ENCODE data around the gene NAA11. TPM values are rescaled to one million over a fixed set of nuclear protein-coding genes. Genes with fewer than 3 reads are reported as not detected.

The NAA11 gene
- total RNA-seq, 2 experiments from 2014 or later, result not detected

DNA sequence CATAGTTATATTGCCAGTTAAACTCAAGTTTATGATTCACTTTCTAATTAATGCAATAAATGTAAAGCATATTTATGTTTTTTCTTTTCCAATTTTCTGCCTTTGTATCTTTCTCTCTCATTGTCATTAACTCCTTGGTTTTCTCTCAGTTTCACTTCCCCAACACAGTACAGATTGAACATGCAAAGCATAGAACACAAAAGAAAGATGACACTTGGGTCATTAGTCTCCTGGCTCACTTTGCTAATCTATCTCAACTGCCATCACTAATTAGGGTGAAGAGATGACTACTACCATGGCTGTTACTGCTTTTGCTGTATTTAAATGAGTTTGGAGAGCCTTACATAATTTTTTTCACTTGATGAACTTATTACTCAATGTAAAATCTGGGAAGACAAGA lies 12.3 kb upstream of the NAA11 start:
- Mint-ChIP-seq H3K4me1 (ENCODE audit: low read depth) (no peaks in the 10 kb centered on the region), H3K27me3 (no peaks in the 10 kb centered on the region), H3K9me3 (peaks cover 22% of the 10 kb centered on the region), H3K36me3 (peaks cover 2% of the 10 kb centered on the region), H3K4me3 (no peak overlapping the region), H3K27ac (no peak overlapping the region)
- ChIA-PET CTCF (no interaction called here), POLR2A (no interaction called here)
- intact Hi-C loops (cut with micrococcal nuclease), result no loop called here
- DNase-seq, result no peak

DNA sequence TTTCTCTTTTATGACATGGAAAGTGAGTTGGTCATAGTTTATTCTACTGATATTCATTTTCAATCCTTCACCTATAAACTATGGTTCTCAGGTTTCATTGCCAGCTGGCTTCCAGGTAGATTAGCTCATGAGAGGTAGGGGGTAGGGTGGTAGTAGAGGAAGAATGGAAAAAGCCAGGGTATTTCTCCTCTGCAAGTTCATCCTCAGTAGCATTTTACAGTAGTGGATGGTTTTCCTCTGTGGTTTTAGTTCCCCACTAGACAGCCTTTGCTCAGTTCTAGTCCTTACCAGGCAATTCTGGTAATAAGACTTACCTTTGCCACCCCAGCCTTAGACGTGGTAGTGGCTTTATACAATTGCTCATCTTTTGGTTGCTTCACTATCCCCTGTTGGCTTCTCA lies 8.9 kb upstream of the NAA11 start:
- DNase-seq, result no peak
- no peaks in the 10 kb centered on the region for H3K4me1 Mint-ChIP-seq (ENCODE audit: low read depth)
- no peak overlapping the region for H3K27ac Mint-ChIP-seq
- H3K36me3 Mint-ChIP-seq, result no peaks in the 10 kb centered on the region
- H3K9me3 Mint-ChIP-seq, result no peaks in the 10 kb centered on the region
- POLR2A ChIA-PET, result no interaction called here
- CTCF ChIA-PET, result no interaction called here
- H3K4me3 Mint-ChIP-seq, result no peak overlapping the region
- intact Hi-C loops (cut with micrococcal nuclease), result no loop called here
- H3K27me3 Mint-ChIP-seq, result no peaks in the 10 kb centered on the region

DNA sequence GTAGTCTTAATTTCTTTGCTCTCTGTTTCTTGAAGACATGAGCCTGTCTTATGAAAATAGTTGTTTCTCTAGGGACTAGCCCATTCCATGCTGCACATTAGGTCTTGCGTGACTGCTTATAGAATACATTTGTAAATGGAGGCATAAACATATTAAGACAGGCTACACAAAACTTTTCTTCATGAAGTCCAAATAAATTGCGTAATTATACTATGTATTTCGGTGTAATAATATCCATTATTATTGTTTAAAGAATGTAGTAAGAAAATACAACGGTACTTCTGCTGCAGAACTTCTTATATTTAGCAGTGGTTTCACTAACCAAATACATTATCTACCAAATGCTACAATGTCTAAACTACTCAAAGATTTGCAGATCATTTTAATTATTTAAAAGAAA lies 8.5 kb upstream of the NAA11 start:
- intact Hi-C loops (cut with micrococcal nuclease), result no loop called here
- DNase-seq, result no peak
- Mint-ChIP-seq H3K27me3 (no peaks in the 10 kb centered on the region), H3K4me3 (no peak overlapping the region), H3K4me1 (ENCODE audit: low read depth) (no peaks in the 10 kb centered on the region), H3K9me3 (no peaks in the 10 kb centered on the region), H3K36me3 (no peaks in the 10 kb centered on the region), H3K27ac (no peak overlapping the region)
- POLR2A ChIA-PET, result no interaction called here
- CTCF ChIA-PET, result no interaction called here

DNA sequence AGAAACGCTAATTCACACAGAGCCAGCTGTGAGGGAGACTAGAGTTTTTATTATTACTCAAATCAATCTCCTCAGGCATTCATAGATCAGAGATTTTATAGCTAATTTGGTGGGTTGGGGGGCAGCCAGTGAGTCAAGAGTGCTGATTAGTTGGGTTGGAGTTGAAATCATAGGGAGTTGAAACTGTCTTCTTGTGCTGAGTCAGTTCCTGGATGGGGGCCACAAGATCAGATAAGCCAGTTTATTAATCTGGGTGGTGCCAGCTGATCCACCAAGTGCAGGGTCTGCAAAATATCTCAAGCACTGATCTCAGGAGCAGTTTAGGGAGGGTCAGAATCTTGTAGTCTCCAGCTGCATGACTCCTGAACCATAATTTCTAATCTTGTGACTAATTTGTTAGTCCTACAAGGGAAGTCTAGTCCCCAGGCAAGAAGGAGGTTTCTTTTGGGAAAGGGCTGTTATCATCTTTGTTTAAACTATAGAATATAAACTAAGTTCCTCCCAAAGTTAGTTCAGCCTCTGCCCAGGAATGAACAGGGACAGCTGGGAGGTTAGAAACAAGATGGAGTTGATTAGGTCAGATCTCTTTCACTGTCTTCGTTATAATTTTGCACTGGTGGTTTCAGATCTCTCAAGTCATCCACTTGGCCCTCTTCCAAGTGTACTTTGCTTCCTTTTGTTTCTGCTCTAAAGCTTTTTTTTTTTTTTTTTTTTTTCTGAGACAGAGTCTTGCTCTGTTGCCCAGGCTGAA lies 5.4 kb upstream of the NAA11 start:
- intact Hi-C loops (cut with micrococcal nuclease), result no loop called here
- H3K36me3 Mint-ChIP-seq, result no peaks in the 10 kb centered on the region

GRCh38 chr4:79330720-79331119 lies 4.9 kb upstream of the NAA11 start:
- Mint-ChIP-seq H3K27me3 (no peaks in the 10 kb centered on the region), H3K4me3 (no peak overlapping the region)
- intact Hi-C loops (cut with micrococcal nuclease), result no loop called here

More for the DNA sequence above, 5.4 kb upstream of the NAA11 start:
- no peaks in the 10 kb centered on the region for H3K4me1 Mint-ChIP-seq (ENCODE audit: low read depth)
- ChIA-PET CTCF (no interaction called here), POLR2A (no interaction called here)
- no peaks in the 10 kb centered on the region for H3K9me3 Mint-ChIP-seq
- no peaks in the 10 kb centered on the region for H3K27me3 Mint-ChIP-seq
- no peak overlapping the region for H3K4me3 Mint-ChIP-seq
- DNase-seq, result no peak
- no peak overlapping the region for H3K27ac Mint-ChIP-seq

GRCh38 chr4:79325436-79325835 lies 425 bp downstream of the NAA11 start:
- ChIA-PET CTCF (no interaction called here), POLR2A (no interaction called here)
- H3K36me3 Mint-ChIP-seq, result no peaks in the 10 kb centered on the region
- no peaks in the 10 kb centered on the region for H3K4me1 Mint-ChIP-seq (ENCODE audit: low read depth)
- no peak overlapping the region for H3K4me3 Mint-ChIP-seq
- H3K9me3 Mint-ChIP-seq, result no peaks in the 10 kb centered on the region
- no peak overlapping the region for H3K27ac Mint-ChIP-seq
- intact Hi-C loops (cut with micrococcal nuclease), result no loop called here
- no peak for DNase-seq
- H3K27me3 Mint-ChIP-seq, result no peaks in the 10 kb centered on the region

More at GRCh38 chr4:79330720-79331119, 4.9 kb upstream of the NAA11 start:
- Mint-ChIP-seq H3K4me1 (ENCODE audit: low read depth) (no peaks in the 10 kb centered on the region), H3K27ac (no peak overlapping the region), H3K9me3 (no peaks in the 10 kb centered on the region), H3K36me3 (no peaks in the 10 kb centered on the region)
- POLR2A ChIA-PET, result no interaction called here
- no peak for DNase-seq
- CTCF ChIA-PET, result no interaction called here

GRCh38 chr4:79319975-79320374 lies 5.9 kb downstream of the NAA11 start:
- ChIA-PET POLR2A (no interaction called here), CTCF (interaction anchor here (0.5 kb wide), 1 partner anchor 381 kb away, joined by 5 read pairs; the partner anchor contains the start of gene PAQR3)
- Mint-ChIP-seq H3K9me3 (no peaks in the 10 kb centered on the region), H3K27ac (no peak overlapping the region), H3K4me1 (ENCODE audit: low read depth) (no peaks in the 10 kb centered on the region), H3K4me3 (no peak overlapping the region), H3K27me3 (no peaks in the 10 kb centered on the region), H3K36me3 (no peaks in the 10 kb centered on the region)
- intact Hi-C loops (cut with micrococcal nuclease), result no loop called here
- DNase-seq, result no peak

DNA sequence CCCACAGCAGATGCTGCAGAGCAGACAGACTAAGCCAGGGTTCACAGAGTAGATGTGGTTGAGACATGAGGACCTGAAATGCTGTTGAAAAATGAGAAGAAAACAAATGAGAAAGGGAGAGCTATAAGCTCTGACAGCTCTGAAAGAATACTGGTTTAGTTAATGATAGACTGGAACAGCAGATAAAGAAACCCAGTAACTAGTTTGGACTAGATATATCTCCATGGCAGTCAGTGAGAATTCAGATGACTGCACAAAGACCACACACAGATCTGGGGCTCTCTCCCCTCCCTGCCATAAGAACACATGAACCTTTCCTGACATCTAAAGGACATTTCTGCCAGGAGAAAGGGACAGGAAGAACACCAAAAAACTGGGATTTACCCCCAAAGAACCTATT lies 8.2 kb downstream of the NAA11 start:
- ChIA-PET POLR2A (no interaction called here), CTCF (no interaction called here)

DNA sequence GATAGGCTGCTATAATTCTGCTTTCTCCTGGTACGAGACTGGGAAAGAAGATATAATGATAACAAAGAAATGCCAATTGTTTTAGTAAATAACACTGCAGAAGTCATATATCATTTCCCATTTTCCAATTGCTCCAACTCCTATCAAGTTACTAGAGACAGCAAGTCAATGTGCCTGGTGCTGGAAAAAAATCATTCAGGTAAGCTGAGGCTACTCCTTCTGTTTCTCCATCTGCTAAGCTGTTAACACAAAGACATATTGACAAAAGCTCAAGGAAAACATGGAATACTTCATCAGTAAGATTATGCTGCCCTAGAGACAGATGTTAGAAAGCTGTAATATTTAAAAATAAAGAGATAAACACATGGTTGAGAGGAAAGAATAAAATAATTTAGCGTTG lies 10.0 kb downstream of the NAA11 start:
- H3K4me3 Mint-ChIP-seq, result no peak overlapping the region
- intact Hi-C loops (cut with micrococcal nuclease), result no loop called here
- no peak for DNase-seq
- ChIA-PET CTCF (no interaction called here), POLR2A (no interaction called here)
- no peaks in the 10 kb centered on the region for H3K4me1 Mint-ChIP-seq (ENCODE audit: low read depth)
- H3K27me3 Mint-ChIP-seq, result peaks cover 3% of the 10 kb centered on the region
- no peaks in the 10 kb centered on the region for H3K36me3 Mint-ChIP-seq
- H3K9me3 Mint-ChIP-seq, result no peaks in the 10 kb centered on the region
- H3K27ac Mint-ChIP-seq, result no peak overlapping the region

More for the DNA sequence above, 8.2 kb downstream of the NAA11 start:
- Mint-ChIP-seq H3K4me1 (ENCODE audit: low read depth) (no peaks in the 10 kb centered on the region), H3K9me3 (no peaks in the 10 kb centered on the region), H3K4me3 (no peak overlapping the region), H3K27me3 (peaks cover 1% of the 10 kb centered on the region), H3K27ac (no peak overlapping the region), H3K36me3 (no peaks in the 10 kb centered on the region)
- no peak for DNase-seq
- intact Hi-C loops (cut with micrococcal nuclease), result no loop called here

- ChIA-PET CTCF (no interaction called here), POLR2A (no interaction called here)
- H3K4me3 Mint-ChIP-seq, result no peak overlapping the region
Observed at GRCh38 chr4:79311279-79311678, 14.6 kb downstream of the NAA11 start.

GRCh38 chr4:79308971-79309370 lies 16.9 kb downstream of the NAA11 start:
- CTCF ChIA-PET, result no interaction called here
- intact Hi-C loops (cut with micrococcal nuclease), result no loop called here
- no peaks in the 10 kb centered on the region for H3K4me1 Mint-ChIP-seq (ENCODE audit: low read depth)
- POLR2A ChIA-PET, result no interaction called here
- H3K4me3 Mint-ChIP-seq, result no peak overlapping the region
- H3K36me3 Mint-ChIP-seq, result no peaks in the 10 kb centered on the region
- no peaks in the 10 kb centered on the region for H3K9me3 Mint-ChIP-seq
- DNase-seq, result no peak
- H3K27me3 Mint-ChIP-seq, result peaks cover 3% of the 10 kb centered on the region
- H3K27ac Mint-ChIP-seq, result no peak overlapping the region

More at GRCh38 chr4:79311279-79311678, 14.6 kb downstream of the NAA11 start:
- intact Hi-C loops (cut with micrococcal nuclease), result no loop called here
- no peaks in the 10 kb centered on the region for H3K36me3 Mint-ChIP-seq
- H3K9me3 Mint-ChIP-seq, result no peaks in the 10 kb centered on the region
- H3K27me3 Mint-ChIP-seq, result peaks cover 3% of the 10 kb centered on the region
- no peaks in the 10 kb centered on the region for H3K4me1 Mint-ChIP-seq (ENCODE audit: low read depth)
- no peak for DNase-seq
- no peak overlapping the region for H3K27ac Mint-ChIP-seq

DNA sequence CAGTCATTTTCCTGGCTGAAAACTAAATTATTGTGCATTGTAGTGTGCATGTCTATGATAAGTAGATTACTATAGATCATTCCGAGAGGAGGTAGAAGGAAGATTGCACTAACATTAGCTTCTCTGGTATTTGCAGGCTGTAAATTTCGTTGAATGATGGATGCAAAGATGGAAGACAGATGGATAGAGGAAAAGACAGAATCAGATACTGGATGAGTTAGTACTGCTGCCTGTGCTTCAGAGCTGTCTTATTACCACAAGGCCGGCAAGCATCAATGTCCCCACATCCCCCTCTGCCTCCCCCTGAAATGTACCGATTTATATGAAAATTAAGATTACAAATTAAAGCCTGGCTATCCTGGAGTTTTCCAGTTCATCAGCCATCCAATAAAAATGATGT lies 17.7 kb downstream of the NAA11 start:
- no peak overlapping the region for H3K27ac Mint-ChIP-seq
- no peak overlapping the region for H3K4me3 Mint-ChIP-seq
- ChIA-PET POLR2A (no interaction called here), CTCF (no interaction called here)
- no peaks in the 10 kb centered on the region for H3K36me3 Mint-ChIP-seq
- H3K9me3 Mint-ChIP-seq, result no peaks in the 10 kb centered on the region
- H3K4me1 Mint-ChIP-seq (ENCODE audit: low read depth), result no peaks in the 10 kb centered on the region
- no peak for DNase-seq
- H3K27me3 Mint-ChIP-seq, result peaks cover 1% of the 10 kb centered on the region
- intact Hi-C loops (cut with micrococcal nuclease), result no loop called here

DNA sequence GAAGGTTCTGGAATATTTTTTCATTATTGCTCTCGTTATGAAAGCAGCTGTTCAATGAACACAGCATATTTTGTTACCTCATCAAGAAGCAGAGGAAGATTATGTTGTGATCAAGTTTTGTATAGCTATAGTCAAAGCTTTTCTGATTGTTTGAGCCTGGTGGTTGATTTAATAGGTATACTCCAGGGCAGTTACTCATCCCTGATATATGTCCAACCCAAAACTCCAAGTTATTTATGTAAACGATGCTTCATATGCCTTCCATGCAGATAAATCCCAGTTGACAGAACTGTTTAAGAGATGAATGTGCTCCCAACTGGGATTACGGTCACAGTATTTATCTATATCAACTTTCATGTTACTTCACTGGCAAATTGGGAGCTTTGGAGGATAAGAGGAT lies 19.1 kb downstream of the NAA11 start:
- Mint-ChIP-seq H3K4me1 (ENCODE audit: low read depth) (no peaks in the 10 kb centered on the region), H3K27me3 (peaks cover under 1% of the 10 kb centered on the region), H3K9me3 (no peaks in the 10 kb centered on the region), H3K4me3 (no peak overlapping the region), H3K36me3 (no peaks in the 10 kb centered on the region), H3K27ac (no peak overlapping the region)
- CTCF ChIA-PET, result no interaction called here
- POLR2A ChIA-PET, result no interaction called here
- intact Hi-C loops (cut with micrococcal nuclease), result no loop called here
- no peak for DNase-seq
